ENCODE results near the gene FAM169A.

- TF ChIP-seq EP300 (conservative IDR thresholded peaks at IDR 0.05; ENCODE audit: poor library complexity, severe bottlenecking) = no peak
- TF ChIP-seq RAD21 (conservative IDR thresholded peaks at IDR 0.05) = no peak
- no peak for TF ChIP-seq CTCF (IDR thresholded peaks at IDR 0.05; ENCODE audit: poor library complexity, severe bottlenecking)
- no peak for TF ChIP-seq EZH2 (IDR thresholded peaks at IDR 0.05; ENCODE audit: borderline replicate concordance, insufficient read depth, low read length, poor library complexity, severe bottlenecking)
- TF ChIP-seq TAF1 (IDR thresholded peaks at IDR 0.05; ENCODE audit: low read depth) = no peak
- no peak for TF ChIP-seq POLR2AphosphoS5 (IDR thresholded peaks at IDR 0.05)
- TF ChIP-seq, protein P1, sequence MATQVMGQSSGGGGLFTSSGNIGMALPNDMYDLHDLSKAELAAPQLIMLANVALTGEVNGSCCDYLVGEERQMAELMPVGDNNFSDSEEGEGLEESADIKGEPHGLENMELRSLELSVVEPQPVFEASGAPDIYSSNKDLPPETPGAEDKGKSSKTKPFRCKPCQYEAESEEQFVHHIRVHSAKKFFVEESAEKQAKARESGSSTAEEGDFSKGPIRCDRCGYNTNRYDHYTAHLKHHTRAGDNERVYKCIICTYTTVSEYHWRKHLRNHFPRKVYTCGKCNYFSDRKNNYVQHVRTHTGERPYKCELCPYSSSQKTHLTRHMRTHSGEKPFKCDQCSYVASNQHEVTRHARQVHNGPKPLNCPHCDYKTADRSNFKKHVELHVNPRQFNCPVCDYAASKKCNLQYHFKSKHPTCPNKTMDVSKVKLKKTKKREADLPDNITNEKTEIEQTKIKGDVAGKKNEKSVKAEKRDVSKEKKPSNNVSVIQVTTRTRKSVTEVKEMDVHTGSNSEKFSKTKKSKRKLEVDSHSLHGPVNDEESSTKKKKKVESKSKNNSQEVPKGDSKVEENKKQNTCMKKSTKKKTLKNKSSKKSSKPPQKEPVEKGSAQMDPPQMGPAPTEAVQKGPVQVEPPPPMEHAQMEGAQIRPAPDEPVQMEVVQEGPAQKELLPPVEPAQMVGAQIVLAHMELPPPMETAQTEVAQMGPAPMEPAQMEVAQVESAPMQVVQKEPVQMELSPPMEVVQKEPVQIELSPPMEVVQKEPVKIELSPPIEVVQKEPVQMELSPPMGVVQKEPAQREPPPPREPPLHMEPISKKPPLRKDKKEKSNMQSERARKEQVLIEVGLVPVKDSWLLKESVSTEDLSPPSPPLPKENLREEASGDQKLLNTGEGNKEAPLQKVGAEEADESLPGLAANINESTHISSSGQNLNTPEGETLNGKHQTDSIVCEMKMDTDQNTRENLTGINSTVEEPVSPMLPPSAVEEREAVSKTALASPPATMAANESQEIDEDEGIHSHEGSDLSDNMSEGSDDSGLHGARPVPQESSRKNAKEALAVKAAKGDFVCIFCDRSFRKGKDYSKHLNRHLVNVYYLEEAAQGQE (IDR thresholded peaks at IDR 0.05; ENCODE audit: borderline replicate concordance) = no peak
- TF ChIP-seq MXI1 (conservative IDR thresholded peaks at IDR 0.05; ENCODE audit: poor library complexity, severe bottlenecking) = no peak
- no peak for TF ChIP-seq SMC3 (conservative IDR thresholded peaks at IDR 0.05; ENCODE audit: poor library complexity)
Observed at GRCh38 chr5:74903165-74903787, 37.1 kb upstream of the FAM169A start.
